Lower leg skin (tissue), 3 donors: ENCODE results near the gene DDI2.

Experiments
- CTCF ChIP-seq, 3 donors: fragments of 450-650 bp; IDR thresholded peaks; one replicate each; pipeline ENCODE4 v1.5.1; 2016; ENCODE audit warnings: antibody characterized with exemption in 3 of 3, mild to moderate bottlenecking in 3 of 3, moderate library complexity in 2 of 3
- POLR2A ChIP-seq, 2 donors: fragments of 450-650 bp; IDR thresholded peaks; one replicate each; pipeline ENCODE4 v1.6.1; 2016 to 2017; ENCODE audit warnings: antibody characterized with exemption in 2 of 2, mild to moderate bottlenecking in 1 of 2, moderate library complexity in 1 of 2

GRCh38 chr1:15683345-15684039 is 66.2 kb downstream of the DDI2 start:
- TF ChIP-seq CTCF (IDR thresholded peaks at IDR 0.05) (no peak), POLR2A (IDR thresholded peaks at IDR 0.05) (no peak)
